ENCODE measurements around the gene PIGA. TPM values are rescaled to one million over a fixed set of nuclear protein-coding genes. Genes with fewer than 3 reads are reported as not detected.
"Not testable (repeated sequence)": the region's sequence is repeated elsewhere in the genome, so short reads cannot be mapped to it uniquely, and the experiment has no call there.

Gene PIGA
- polyA plus RNA-seq, 1 experiment = 2.8 TPM

DNA sequence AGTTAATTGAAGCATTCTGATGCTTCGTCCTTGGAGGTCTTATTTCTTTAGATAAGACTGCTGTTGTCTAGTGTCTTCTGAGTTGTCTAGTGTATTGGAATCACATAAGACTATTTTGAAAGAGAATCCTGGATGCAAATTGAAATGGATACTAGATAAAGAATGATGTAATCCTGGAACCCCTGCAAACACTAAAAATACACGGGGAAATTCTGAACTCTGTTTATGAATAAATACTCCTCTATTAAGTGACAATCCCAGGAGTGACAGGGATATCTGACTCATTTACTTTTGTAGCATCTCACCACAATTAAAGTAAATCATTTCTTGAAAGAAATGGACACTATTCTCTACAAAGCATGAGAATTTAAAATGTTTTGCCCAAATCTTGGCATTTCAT is 20.9 kb downstream of the PIGA start:
- no peak for DNase-seq (ENCODE audit: low read depth)
- Histone ChIP-seq H3K4me3 (ENCODE audit: low read depth, low read length) (no peak overlapping the region), H3K27me3 (ENCODE audit: control insufficient read depth, insufficient read depth, low read length) (no peaks in the 10 kb centered on the region), H3K36me3 (ENCODE audit: control insufficient read depth, insufficient read depth, low read length) (no peaks in the 10 kb centered on the region)
- CTCF ChIA-PET = interaction anchor here (0.6 kb wide), 1 partner anchor 900 kb away, joined by 3 read pairs; no protein-coding TSS in a partner anchor
- TF ChIP-seq, protein P1, sequence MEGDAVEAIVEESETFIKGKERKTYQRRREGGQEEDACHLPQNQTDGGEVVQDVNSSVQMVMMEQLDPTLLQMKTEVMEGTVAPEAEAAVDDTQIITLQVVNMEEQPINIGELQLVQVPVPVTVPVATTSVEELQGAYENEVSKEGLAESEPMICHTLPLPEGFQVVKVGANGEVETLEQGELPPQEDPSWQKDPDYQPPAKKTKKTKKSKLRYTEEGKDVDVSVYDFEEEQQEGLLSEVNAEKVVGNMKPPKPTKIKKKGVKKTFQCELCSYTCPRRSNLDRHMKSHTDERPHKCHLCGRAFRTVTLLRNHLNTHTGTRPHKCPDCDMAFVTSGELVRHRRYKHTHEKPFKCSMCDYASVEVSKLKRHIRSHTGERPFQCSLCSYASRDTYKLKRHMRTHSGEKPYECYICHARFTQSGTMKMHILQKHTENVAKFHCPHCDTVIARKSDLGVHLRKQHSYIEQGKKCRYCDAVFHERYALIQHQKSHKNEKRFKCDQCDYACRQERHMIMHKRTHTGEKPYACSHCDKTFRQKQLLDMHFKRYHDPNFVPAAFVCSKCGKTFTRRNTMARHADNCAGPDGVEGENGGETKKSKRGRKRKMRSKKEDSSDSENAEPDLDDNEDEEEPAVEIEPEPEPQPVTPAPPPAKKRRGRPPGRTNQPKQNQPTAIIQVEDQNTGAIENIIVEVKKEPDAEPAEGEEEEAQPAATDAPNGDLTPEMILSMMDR (IDR thresholded peaks at IDR 0.05; ENCODE audit: insufficient read depth, low read depth, low read length) = no peak
- POLR2A ChIA-PET = no interaction called here

DNA sequence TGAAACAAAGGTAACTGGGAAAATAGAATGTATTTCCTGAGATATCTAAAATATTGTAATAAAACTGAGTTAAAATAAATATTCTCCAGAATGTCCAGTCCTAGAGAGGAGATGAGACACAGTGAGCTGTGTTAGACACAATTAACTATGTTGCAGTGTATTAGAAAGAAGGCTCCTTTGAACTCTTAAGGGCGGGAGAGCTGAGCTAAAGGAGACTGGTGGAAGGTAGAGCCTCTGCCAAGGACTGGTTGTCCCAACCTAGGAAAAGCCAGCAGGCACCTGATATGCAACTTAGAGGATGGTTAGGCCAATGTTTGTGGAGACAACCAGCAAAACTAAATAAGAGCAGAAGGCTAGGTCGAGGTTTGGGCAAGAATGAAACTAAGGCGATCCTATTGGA is 24.2 kb downstream of the PIGA start:
- POLR2A ChIA-PET = no interaction called here
- no peak for DNase-seq (ENCODE audit: low read depth)
- Histone ChIP-seq H3K4me3 (ENCODE audit: low read depth, low read length) (no peak overlapping the region), H3K36me3 (ENCODE audit: control insufficient read depth, insufficient read depth, low read length) (no peaks in the 10 kb centered on the region), H3K27me3 (ENCODE audit: control insufficient read depth, insufficient read depth, low read length) (no peaks in the 10 kb centered on the region)
- TF ChIP-seq, protein P1 (IDR thresholded peaks at IDR 0.05; ENCODE audit: insufficient read depth, low read depth, low read length) = no peak
- CTCF ChIA-PET = no interaction called here

DNA sequence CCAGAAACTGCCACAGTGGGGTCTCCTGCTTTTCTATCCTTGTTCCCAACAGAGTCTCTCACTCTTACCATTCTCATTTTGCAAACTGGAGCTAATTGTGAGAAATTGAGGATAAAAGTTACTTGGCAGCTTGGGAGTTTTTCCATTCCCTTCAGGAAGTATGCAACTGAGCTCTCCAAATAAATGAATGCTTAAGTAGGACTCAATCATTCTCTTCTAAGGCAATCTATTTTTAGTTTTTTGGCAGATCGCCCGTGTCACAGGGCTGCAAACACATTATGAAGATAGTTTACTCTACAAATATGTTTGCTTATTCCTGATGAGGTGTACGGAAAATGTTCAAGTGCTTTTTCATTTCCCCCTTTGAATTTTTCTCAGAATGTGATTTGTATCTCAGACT is 25.2 kb downstream of the PIGA start:
- ChIA-PET POLR2A (no interaction called here), CTCF (interaction anchor here (1.4 kb wide), 1 partner anchor 10 kb away, joined by 4 read pairs; no protein-coding TSS in a partner anchor)

DNA sequence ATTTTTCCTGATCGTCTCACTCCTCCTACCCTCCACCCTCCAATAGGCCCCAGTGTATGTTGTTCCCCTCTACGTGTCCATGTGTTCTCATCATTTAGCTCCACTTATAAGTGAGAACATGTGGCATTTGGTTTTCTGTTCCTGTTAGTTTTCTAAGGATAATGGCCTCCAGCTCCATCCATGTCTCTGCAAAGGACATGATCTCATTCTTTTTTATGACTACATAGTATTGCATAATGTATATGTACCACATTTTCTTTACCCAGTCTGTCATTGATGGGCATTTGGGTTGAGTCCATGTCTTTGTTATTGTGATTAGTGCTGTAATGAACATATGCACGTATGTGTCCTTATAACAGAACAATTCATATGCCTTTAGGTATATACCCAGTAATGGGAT is 29.4 kb downstream of the PIGA start:
- POLR2A ChIA-PET; CTCF ChIA-PET; H3K4me3 ChIP-seq (ENCODE audit: low read depth, low read length); H3K27me3 ChIP-seq (ENCODE audit: control insufficient read depth, insufficient read depth, low read length); DNase-seq (ENCODE audit: low read depth); H3K36me3 ChIP-seq (ENCODE audit: control insufficient read depth, insufficient read depth, low read length): not testable (repeated sequence)

More for the DNA sequence above, 25.2 kb downstream of the PIGA start:
- Histone ChIP-seq H3K36me3 (ENCODE audit: control insufficient read depth, insufficient read depth, low read length) (no peaks in the 10 kb centered on the region), H3K4me3 (ENCODE audit: low read depth, low read length) (no peak overlapping the region), H3K27me3 (ENCODE audit: control insufficient read depth, insufficient read depth, low read length) (no peaks in the 10 kb centered on the region)
- DNase-seq (ENCODE audit: low read depth) = no peak
- TF ChIP-seq, protein P1 (IDR thresholded peaks at IDR 0.05; ENCODE audit: insufficient read depth, low read depth, low read length) = no peak

DNA sequence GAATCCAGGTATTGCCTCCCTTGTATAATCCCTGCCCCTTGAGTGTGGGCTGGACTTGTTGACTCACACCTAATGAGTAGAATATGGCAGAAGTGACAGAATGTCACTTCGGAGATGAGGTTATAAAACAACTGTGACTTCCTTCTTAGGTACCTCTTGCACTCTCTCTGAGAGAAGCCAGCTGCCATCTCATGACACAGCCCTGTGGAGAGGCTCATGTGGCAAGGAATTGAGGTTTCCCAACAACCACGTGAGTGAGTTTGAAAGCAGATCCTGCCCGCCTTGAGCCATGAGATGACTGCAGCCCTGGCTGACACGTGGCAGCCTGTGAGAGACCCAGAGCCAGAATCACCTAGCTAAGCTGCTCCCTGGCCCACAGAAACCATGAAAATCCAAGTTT is 33.4 kb downstream of the PIGA start:
- CTCF ChIA-PET = no interaction called here
- POLR2A ChIA-PET = interaction anchor here (0.6 kb wide), 1 partner anchor 1076 kb away, joined by 4 read pairs; no protein-coding TSS in a partner anchor
- Histone ChIP-seq H3K27me3 (ENCODE audit: control insufficient read depth, insufficient read depth, low read length) (no peaks in the 10 kb centered on the region), H3K36me3 (ENCODE audit: control insufficient read depth, insufficient read depth, low read length) (no peaks in the 10 kb centered on the region), H3K4me3 (ENCODE audit: low read depth, low read length) (no peak overlapping the region)
- no peak for DNase-seq (ENCODE audit: low read depth)
- TF ChIP-seq, protein P1 (IDR thresholded peaks at IDR 0.05; ENCODE audit: insufficient read depth, low read depth, low read length) = no peak

All from BJ (cell line).